Rectal smooth muscle tissue (tissue), 1 donor: ENCODE measurements around the gene VCPKMT.

Source experiments
- H3K27ac ChIP-seq: one replicate; pipeline ENCODE4 v1.7.0; 2013; ENCODE audit warnings: low read depth, low read length, inconsistent platforms
- H3K27me3 ChIP-seq: one replicate; pipeline ENCODE4 v1.7.0; 2013; ENCODE audit warnings: low read length; ENCODE audit not compliant: control insufficient read depth, insufficient read depth
- H3K36me3 ChIP-seq: one replicate; pipeline ENCODE4 v1.7.0; 2013; ENCODE audit warnings: low read length; ENCODE audit not compliant: control insufficient read depth, insufficient read depth
- H3K4me1 ChIP-seq: one replicate; pipeline ENCODE4 v1.7.0; 2013; ENCODE audit warnings: low read length; ENCODE audit not compliant: control insufficient read depth, insufficient read depth
- H3K4me3 ChIP-seq: one replicate; pipeline ENCODE4 v1.7.0; 2013; ENCODE audit warnings: low read length
- H3K9ac ChIP-seq: one replicate; pipeline ENCODE4 v1.7.0; 2013; ENCODE audit warnings: low read length

VCPKMT gene

GRCh38 chr14:50072395-50072794 is 44.0 kb downstream of the VCPKMT start:
- Histone ChIP-seq H3K9ac (no peak overlapping the region), H3K27me3 (no peaks in the 10 kb centered on the region), H3K4me1 (no peaks in the 10 kb centered on the region), H3K36me3 (no peaks in the 10 kb centered on the region), H3K27ac (no peak overlapping the region), H3K4me3 (no peak overlapping the region)

DNA sequence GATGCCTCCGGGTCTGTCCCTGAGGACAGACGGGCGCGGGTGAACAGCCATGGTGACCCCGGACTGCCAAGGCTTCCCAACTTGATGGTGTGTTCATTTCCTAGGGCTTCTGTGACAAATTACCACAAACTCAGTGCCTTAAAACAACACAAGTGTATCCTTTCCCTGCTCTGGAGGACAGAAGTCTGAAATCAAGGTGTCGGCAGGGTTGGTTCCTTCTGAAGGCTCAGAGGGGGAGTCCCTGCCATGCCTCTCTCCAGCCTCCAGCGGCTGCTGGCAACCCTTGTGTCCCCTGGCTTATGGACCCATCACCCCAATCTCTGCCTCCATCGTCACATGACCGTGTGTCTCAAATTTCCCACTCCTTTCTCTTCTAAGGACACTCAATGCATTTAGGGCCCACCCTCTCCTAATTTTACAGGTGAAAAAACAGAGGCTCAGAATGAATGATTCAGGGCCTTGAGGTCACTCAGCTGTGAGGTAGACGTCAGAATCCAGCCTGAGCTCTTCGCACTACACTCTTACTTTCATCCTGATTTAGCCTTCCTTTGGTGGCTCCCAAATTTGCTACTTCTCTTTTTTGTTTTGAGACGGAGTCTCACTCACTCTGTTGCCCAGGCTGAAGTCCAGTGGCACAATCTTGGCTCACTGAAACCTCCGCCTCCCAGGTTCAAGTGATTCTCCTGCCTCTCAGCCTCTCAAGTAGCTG is 45.4 kb downstream of the VCPKMT start:
- H3K4me1 ChIP-seq, result no peaks in the 10 kb centered on the region
- no peak overlapping the region for H3K27ac ChIP-seq
- H3K36me3 ChIP-seq, result no peaks in the 10 kb centered on the region
- no peak overlapping the region for H3K9ac ChIP-seq
- no peak overlapping the region for H3K4me3 ChIP-seq
- H3K27me3 ChIP-seq, result no peaks in the 10 kb centered on the region

DNA sequence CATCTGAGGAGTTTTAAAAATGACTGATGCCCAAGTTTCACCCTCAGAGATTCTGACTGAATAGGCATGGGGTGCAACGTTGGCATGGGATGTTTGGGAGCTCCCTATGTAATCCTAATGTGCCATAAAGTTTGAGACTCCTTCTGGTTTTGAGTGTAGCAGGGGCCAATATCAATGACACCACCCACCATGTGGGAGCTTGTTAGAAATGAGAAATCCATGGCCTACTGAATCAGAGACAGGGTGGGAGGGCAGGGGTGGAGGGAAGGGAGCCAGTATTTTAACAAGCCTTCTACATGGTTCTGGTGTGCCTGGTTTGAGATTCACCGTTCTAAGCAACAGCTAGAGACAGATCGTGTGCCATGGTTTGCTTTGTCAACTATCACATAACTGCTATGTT is 46.1 kb downstream of the VCPKMT start:
- Histone ChIP-seq H3K27me3 (no peaks in the 10 kb centered on the region), H3K27ac (no peak overlapping the region), H3K36me3 (no peaks in the 10 kb centered on the region), H3K4me1 (no peaks in the 10 kb centered on the region), H3K9ac (no peak overlapping the region), H3K4me3 (no peak overlapping the region)

DNA sequence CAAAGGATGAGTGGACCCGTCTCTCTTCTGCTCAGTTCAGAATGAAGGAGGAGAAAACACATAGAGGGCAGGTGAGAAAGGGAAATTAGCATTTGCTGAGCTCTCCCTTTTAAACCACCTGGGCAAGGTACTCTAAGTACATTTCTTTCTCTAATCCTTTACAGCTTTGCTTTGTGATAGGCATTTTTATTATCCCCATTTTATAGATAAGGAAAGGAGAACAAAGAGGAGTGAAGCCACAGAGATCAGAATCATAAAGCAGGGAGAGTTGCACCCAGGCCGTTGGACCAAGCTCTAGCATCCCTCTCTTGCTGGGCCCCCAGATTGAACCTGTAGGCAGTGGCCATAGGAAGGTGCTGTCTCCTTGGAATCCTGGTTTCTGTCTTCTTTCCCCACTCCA is 47.0 kb downstream of the VCPKMT start:
- H3K4me1 ChIP-seq, result no peaks in the 10 kb centered on the region
- no peak overlapping the region for H3K27ac ChIP-seq
- H3K27me3 ChIP-seq, result no peaks in the 10 kb centered on the region
- H3K9ac ChIP-seq, result no peak overlapping the region
- no peaks in the 10 kb centered on the region for H3K36me3 ChIP-seq
- no peak overlapping the region for H3K4me3 ChIP-seq

DNA sequence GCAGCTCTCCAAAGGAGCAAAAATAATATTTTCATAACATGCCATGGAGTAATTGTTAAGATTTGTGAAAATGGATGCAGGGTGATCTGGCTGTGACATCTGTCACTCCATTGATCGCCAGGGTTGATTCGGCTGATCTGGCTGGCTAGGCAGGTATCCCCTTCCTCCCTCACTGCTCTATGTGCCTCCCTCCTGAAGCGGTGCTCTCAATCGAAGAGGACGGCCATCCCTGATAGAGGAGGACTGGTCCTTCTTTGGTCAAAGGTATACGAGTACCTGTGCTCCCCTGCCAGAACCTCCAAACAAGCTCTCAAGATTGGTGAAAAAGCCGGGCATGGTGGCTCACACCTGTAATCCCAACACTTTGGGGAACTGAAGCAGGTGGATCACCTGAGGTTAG is 47.9 kb downstream of the VCPKMT start:
- H3K4me1 ChIP-seq, result no peaks in the 10 kb centered on the region
- no peak overlapping the region for H3K4me3 ChIP-seq
- H3K27me3 ChIP-seq, result no peaks in the 10 kb centered on the region
- H3K9ac ChIP-seq, result no peak overlapping the region
- no peaks in the 10 kb centered on the region for H3K36me3 ChIP-seq
- no peak overlapping the region for H3K27ac ChIP-seq

DNA sequence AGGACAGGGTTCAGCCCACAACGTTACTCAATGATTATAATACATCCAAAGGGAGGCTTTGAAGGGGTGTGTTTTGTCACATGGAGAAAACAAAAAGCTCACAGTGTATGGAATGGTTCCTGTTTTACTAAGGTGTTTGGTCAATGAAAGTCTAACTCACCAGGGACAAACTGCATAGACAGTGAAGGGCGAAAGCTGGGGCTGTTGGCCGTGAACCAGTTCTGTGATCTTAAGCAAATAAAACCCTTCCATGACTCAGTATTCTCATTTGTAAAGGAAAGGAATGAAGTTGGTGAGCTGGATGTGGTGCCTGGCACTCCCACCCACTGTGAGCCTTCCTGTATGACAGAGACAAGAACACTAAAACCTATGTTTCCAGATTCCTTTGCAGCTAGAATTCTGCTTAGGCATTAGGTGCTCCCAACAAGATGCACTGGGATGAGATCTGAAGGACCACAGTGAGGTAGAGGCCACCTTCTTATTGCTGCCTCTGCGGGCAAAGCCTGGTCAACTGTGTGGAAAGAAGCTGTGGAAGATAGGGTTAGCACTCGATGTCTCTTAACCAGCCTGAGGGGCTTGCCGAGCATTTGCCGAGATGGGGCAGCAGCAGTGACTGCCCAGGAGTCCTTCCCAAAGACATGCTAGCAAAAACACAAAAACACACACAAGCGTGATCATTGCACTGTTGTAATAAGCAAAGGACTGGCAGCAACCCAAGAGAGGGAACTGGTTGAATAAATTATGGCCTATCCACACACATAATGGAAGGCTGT is 48.5 kb downstream of the VCPKMT start:
- Histone ChIP-seq H3K27ac (no peak overlapping the region), H3K4me1 (no peaks in the 10 kb centered on the region), H3K36me3 (no peaks in the 10 kb centered on the region), H3K27me3 (no peaks in the 10 kb centered on the region), H3K9ac (no peak overlapping the region), H3K4me3 (no peak overlapping the region)

- Histone ChIP-seq H3K9ac (no peak overlapping the region), H3K4me1 (no peaks in the 10 kb centered on the region), H3K27ac (no peak overlapping the region), H3K36me3 (no peaks in the 10 kb centered on the region), H3K4me3 (no peak overlapping the region), H3K27me3 (no peaks in the 10 kb centered on the region)
Observed at GRCh38 chr14:50065583-50065982, 50.8 kb downstream of the VCPKMT start.

- Histone ChIP-seq H3K9ac (no peak overlapping the region), H3K4me1 (no peaks in the 10 kb centered on the region), H3K27ac (no peak overlapping the region), H3K27me3 (no peaks in the 10 kb centered on the region), H3K4me3 (no peak overlapping the region), H3K36me3 (no peaks in the 10 kb centered on the region)
Observed at GRCh38 chr14:50064993-50065392, 51.4 kb downstream of the VCPKMT start.

DNA sequence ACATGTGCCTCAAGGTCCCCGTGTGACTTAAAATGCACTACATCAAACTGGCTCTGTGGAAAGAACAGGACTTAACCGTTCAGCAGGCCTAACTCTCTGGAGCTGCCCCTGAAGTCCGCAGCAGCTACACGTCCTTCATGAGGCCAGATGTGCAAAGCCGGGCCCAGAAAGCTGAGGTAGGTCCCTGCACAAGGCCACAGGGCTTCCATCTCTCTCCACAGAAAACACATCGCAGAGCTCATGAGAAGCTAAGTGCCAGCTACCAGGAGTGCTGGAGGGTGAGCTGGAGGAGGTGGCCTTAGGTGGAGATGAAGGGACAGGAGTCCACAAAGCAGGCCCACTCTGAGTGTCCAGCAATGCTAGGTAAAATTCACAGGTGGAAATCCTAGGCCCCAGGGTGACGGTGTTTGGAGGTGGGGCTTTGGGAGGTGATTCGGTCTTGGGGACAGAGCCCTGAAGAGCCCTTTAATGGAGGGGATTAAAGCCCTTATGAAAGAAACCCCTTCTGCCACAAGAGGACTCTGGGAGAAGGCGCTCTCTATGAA is 52.4 kb downstream of the VCPKMT start:
- Histone ChIP-seq H3K4me1 (no peaks in the 10 kb centered on the region), H3K27ac (no peak overlapping the region), H3K36me3 (no peaks in the 10 kb centered on the region), H3K9ac (no peak overlapping the region), H3K4me3 (no peak overlapping the region), H3K27me3 (no peaks in the 10 kb centered on the region)

GRCh38 chr14:50062438-50063085 is 53.8 kb downstream of the VCPKMT start:
- Histone ChIP-seq H3K4me1 (no peaks in the 10 kb centered on the region), H3K27me3 (no peaks in the 10 kb centered on the region), H3K9ac (no peak overlapping the region), H3K36me3 (no peaks in the 10 kb centered on the region), H3K4me3 (peak overlapping the region; percentile 31), H3K27ac (peak overlapping the region; percentile 49)

DNA sequence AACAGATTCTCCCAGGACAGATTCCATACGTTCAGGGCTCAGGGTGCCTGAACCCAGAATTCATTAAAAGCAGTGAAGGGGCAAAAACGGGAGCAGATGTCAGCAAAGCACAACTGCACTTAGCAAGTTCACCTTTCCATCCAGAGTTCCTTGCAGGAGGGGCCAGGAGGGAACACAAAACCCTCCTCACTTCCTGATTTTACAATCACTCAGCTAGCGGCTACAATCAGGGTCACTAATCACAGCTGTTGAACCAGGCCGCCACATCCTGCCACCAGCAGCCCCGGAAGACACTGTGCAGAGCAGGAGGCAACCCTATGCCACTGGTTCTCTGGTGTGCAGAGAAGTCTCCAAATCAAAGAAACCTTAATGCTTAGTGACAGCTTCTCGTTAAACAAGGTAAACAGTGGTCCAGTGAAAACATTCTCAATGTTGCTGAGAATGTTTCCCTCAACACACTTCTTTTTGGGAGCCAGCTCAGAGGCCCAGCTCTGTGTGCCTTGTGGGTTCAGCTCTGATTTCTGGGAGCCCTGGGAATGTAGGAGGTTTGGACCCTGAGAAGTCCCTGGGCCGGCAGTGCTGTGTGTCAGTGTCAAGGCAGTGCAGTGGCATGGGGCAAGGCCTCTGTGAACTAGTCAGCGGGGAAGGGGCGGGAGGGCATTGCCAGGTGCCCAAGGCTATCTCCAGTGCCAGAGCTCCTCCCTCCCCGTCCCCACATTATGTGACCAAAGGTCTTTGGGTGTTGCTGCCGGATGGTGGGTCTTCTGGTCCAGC is 54.5 kb downstream of the VCPKMT start:
- Histone ChIP-seq H3K27ac (peak overlapping the region; percentile 49), H3K9ac (no peak overlapping the region), H3K36me3 (no peaks in the 10 kb centered on the region), H3K4me3 (peak overlapping the region; percentile 31), H3K4me1 (no peaks in the 10 kb centered on the region), H3K27me3 (no peaks in the 10 kb centered on the region)
